DMS53 (cell line): ENCODE data around the gene CACYBP.
"Not testable (repeated sequence)": the region's sequence is repeated elsewhere in the genome, so short reads cannot be mapped to it uniquely, and the experiment has no call there.

Experiments
- DNase-seq: peaks from one replicate; lab custom pipeline; 2025; lab: John Stamatoyannopoulos, UW

Gene CACYBP

DNA sequence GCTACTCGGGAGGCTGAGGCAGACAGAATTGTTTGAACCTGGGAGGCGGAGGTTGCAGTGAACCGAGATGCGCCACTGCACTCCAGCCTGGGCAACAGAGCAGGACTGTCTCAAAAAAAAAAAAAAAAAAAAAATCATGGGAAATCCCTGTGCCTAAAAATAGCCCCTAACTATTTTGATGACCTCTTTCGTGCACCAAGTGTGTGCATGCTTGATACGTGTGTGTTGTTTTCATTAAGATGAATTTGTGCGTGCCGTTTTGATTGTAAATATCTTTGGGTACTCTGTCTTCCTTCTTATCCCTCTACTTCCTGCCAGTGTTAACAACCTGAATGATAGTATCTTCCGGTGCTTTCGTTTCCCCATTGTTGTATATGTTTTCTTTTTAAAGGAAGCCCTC lies 9.8 kb downstream of the CACYBP start:
- DNase-seq: no peak

DNA sequence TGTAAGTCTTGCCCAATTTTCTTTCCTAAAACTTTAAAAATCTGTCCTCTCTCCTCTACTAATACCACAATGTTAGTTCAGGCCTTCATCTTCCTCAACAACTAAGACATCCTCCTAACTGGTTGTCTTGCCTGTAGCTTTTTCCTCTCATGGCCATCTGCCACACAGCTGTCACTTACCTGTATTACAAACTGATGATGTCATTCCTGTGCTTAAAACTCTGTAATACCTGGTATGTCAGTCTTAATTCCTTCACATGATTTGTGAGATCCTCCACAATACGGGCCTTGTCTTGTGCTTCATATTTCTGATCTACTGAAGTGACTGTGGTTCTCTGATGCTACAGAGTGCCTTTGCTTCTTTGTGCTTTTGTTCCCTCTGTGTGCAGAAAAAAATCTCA lies 13.7 kb downstream of the CACYBP start:
- peak; percentile 35 for DNase-seq

DNA sequence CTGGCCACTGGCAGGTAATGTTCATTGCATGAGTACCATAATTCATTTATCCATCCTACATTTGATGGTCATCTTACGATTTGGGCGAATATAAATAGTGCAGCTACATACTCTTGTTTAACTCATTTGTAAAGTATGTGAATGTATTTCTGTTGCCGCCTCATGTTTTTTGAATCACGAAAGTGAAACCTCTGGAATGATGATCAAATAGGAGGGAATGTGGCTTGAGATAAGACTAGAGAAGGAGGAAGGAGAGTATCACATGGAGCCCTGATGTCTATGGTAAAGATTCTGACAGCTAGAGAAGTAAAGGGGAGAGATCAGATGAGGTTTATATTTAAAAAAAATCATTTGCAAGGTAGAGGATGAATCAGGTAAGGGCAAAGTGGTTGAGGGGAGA lies 15.5 kb downstream of the CACYBP start:
- DNase-seq: no peak

GRCh38 chr1:175019524-175019923 lies 19.8 kb downstream of the CACYBP start:
- no peak for DNase-seq

GRCh38 chr1:175023043-175023921 lies 23.5 kb downstream of the CACYBP start, which contains the start of gene MRPS14:
TSS of gene MRPS14 (minus strand) at chr1:175023425. CDS start at chr1:175023408, 17 bp downstream.
- DNase-seq: peak; percentile 99

DNA sequence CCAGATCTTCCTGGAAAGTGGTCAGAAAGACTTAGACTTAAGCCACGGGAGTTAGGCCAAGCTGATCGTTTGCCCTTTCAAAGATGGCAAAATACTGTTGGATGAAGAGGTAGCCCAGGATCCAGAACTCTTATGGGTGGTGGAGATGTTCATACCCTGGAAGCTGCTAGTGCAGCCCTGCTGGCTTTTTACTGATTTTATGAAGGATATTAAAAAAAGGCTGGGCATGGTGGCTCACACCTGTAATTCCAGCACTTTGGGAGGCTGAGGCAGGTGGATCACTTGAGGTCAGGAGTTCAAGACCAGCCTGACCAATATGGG lies 24.1 kb downstream of the CACYBP start:
- not testable (repeated sequence) for DNase-seq

DNA sequence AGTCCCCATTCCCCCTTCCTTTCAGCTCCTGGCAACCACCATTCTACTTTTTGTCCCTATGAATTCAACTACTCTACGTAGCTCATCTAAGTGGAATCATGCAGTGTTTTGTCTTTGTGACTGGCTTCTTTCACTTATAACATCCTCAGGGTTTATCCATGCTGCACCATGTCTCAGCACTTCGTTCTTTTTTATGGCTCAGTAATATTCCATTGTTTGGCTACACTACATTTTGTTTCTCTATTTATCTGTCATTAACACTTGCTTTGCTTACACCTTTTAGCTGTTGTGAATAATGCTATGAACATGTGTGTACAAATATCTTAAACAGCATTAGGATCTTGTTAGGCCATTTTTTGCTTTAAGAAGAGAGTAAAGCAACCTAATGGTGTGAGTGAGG lies 25.0 kb downstream of the CACYBP start:
- DNase-seq: no peak

DNA sequence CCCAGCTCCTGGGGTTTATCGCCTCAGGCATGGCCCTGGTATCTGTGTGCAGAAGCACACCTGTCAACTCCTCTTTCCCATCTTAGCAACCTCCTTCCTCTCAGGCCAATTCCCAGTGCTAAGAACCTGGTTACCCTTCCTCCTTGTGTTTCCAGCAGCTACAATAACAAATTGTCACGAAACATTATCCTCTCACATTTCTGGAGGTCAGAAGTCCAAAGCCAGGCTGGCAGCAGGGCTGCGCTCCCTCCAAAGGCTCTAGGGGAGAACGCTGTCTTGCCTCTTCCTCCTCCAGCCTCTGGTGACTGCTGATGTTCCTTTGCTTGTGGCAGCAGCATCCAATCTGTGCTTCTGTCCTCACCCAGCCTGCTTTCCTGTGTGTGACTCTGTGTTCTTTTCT lies 34.2 kb downstream of the CACYBP start:
- no peak for DNase-seq

- no peak for DNase-seq
Measured at GRCh38 chr1:175034775-175035174, 35.0 kb downstream of the CACYBP start.

- no peak for DNase-seq
Measured at GRCh38 chr1:175035865-175036264, 36.1 kb downstream of the CACYBP start.

DNA sequence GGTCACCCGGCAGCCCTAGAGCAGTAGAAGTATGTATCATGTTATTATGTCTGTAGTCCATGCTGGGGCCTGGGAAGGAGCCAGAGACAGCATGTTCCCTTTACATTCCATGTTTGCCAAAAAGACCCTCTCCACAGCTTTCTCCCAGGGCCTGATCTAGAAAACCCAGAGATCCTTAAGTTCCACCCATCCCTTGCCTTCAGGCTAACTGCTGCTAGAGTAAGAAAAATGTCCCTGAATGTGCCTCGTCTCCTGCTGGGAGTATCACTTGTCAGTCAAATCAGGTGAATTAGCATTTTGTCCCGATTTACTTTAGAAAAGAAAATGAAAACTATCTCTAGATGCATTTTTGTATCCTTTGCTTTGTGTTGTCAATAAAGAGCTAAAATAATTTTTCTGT lies 36.7 kb downstream of the CACYBP start:
- no peak for DNase-seq

DNA sequence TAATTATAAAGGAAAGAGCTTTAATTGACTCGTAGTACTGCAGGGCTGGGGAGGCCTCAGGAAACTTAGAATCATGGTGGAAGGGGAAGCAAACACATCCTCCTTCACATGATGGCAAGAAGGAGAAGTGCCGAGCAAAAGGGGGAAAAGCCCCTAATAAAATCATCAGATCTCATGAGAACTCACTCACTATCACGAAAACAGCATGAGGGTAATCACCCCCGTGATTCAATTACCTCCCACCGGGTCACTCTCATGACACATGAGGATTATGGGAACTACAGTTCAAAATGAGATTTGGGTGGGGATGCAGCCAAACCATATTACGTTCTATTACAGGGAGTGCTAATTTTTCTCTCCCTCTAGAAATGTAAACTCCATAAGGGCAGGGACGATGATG lies 37.7 kb downstream of the CACYBP start:
- DNase-seq: no peak

DNA sequence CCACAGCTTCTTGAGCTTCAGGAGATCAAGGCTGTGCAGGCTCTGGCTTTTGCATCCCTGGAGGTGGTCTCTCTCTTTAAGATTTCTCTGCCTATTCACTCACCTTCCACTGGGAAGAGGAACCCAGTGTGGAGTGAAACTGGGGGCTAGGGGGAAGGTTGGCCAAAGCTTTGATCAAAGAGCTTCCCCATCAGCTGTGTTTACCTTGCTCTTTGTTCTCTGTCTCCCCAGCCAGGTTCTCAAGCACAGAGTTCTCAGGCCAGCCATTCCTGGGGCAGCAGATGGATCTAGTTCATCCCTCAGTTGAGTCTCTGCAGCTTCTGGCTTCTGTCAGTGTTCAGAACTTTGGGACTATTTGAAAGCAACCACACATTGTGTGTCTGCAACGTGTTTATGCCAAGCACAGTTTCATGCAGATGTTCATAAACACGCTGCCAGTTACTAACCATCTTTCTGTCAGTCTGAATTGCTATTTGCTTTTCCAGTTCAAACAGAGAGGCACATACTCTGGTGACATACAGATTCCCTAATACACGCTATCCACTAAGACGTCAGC lies 40.7 kb downstream of the CACYBP start:
- peak; percentile 68 for DNase-seq

GRCh38 chr1:175042650-175043049 lies 42.9 kb downstream of the CACYBP start:
- no peak for DNase-seq

GRCh38 chr1:175043824-175044223 lies 44.1 kb downstream of the CACYBP start:
- no peak for DNase-seq

- DNase-seq: not testable (repeated sequence)
Measured at GRCh38 chr1:175044591-175044990, 44.8 kb downstream of the CACYBP start.

GRCh38 chr1:175045097-175045496 lies 45.4 kb downstream of the CACYBP start:
- no peak for DNase-seq

DNA sequence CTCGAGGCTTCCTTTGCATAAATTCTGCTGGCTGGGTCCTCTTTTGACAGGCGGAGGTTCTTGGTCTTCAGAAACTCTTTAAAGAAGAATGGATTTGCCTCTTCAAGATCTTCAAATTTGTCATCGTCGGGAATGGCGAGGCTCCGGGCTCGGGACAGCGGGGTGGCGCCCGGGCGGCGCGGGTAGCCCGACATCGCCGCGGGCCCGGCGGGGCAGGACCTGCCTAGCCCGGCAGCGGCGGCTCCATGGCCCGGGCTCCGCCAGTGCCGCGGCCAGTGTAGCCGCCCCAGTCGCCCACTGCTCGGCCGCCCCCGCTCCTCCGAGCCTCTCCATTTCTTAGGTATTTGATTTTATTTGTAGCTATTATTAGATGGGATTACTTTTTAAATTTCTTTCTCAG lies 45.8 kb downstream of the CACYBP start:
- DNase-seq: no peak

DNA sequence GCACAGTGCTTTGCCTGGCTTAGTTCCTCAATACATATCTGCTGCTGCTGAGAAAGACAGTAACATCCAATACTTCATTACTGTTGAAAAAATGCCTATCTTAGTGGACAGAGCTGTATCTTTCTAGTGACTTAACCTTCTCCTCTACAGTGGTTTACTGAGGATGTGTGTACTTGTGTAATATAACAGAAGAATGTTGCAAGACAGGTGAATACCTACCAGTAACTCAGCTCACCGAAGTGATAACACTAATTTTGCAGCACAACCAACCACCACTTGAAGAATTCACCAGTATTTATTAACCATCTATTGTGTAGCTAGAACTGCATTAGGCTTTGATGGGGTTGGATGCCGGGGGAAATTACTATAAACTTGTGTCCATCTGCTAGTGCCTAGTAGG lies 51.2 kb downstream of the CACYBP start:
- no peak for DNase-seq

GRCh38 chr1:175054736-175055135 lies 55.0 kb downstream of the CACYBP start:
- no peak for DNase-seq
